GM21619 (cell line): Measurements from ENCODE around the gene BRS3.
"Not testable (repeated sequence)": the region's sequence is repeated elsewhere in the genome, so short reads cannot be mapped to it uniquely, and the experiment has no call there.

Source experiments
- ATAC-seq: cut with Tn5 transposase; IDR thresholded peaks from one replicate; pipeline ENCODE4 v1.9.1; 2021; ENCODE audit not compliant: unreplicated experiment

BRS3 gene

DNA sequence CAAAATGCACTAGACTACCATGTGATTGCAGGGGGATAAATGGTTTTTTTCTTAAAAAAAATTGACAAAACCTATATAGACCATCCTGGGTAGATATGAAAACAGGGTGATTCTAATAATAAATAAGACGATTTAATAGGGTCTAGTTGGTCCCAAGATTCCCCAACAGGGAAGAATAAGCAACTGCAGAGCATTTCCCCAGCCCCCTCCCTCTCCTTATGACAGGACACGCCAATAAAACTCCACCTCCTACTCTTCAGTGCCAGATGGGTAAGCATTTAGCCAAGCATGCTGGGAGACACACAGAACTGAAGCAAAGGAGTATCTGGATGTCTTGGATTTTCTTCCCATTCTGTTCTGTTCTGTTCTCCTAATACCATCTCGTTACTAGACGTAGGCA, at the start of gene BRS3:
Gene BRS3, plus strand, starts transcription at position 301 of the 400 bp plus-strand sequence. CDS start 168 bp downstream, outside the sequence.
- ATAC-seq, result no peak

DNA sequence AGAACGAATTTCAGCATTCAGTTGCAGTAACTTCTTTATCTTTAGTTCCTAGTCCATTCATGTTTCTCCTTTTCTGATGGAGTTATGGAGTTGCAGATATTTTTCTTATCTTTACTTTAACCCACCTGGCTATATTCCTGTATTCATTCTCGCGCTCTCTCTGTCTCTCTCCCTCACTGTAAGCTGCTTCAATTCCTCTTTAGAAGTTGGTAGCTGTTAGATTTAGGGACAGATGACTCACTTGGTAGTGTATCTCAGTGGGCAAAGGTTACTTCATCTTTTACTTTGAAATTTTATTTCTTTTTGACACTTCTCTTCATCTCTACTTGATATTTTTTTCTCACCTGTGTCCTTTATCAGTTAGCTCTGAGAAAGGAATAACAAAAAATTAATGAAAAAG, 49.6 kb upstream of the BRS3 start:
- no peak for ATAC-seq

DNA sequence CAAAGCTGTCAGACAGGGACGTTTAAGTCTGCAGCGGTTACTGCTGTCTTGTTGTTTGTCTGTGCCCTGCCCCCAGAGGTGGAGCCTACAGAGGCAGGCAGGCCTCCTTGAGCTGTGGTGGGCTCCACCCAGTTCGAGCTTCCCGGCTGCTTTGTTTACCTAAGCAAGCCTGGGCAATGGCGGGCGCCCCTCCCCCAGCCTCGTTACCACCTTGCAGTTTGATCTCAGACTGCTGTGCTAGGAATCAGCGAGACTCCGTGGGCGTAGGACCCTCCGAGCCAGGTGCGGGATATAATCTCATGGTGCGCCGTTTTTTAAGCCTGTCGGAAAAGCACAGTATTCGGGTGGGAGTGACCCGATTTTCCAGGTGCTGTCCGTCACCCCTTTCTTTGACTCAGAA, 42.1 kb upstream of the BRS3 start:
- not testable (repeated sequence) for ATAC-seq

DNA sequence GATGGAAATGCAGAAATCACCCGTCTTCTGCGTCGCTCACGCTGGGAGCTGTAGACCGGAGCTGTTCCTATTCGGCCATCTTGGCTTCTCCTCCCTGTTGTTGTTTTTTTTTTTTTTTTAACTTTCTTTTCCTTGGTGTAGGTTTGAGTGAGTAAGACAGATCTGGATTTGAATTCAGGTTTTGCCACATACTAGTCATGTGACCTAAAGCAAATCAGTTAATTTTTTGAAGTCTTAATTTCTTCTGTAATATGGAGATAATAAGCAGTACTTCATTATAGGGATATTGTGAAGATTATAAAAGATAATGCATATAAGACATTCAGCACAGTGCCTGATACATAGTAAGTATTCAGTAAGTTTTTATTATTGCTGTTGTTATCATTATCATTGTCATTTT, 41.5 kb upstream of the BRS3 start:
- ATAC-seq, result no peak

DNA sequence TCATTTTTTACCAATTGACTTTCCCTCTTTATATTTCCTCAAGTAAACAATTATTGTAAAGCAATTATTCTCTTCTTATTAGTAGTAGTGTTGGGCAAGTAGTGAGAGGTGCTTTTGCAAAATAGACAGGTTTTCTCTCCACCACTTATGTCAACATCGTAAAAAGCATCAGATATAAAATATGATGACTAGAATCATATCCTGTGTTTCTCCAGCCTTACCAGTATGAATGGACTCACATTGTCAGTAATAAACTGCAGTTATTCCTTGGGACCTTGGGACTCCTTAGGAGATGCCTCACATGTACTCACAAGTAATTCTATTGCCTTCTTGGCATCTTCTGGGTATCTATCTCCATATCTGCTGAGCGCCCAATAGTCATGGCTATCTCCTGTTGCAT, 40.4 kb upstream of the BRS3 start:
- ATAC-seq, result no peak

DNA sequence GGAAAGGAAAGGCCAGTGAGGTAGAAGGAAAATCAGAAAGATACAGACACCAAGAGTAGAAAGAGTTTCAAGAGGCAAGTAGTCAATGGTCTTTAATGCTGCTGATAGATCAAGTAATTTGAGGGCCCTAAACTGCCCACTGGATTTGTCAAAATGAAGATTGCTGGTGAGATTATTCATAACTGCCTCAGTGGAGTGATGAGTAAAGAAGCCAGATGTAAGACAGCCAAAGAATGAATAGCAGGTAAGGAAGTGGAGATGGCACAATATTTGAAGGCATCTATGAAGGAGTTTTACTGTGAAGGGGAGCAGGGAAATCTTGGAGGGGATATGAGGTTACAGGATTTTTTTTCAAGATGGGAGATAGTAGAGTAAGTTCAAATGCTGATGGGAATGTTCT, 39.8 kb upstream of the BRS3 start:
- no peak for ATAC-seq

DNA sequence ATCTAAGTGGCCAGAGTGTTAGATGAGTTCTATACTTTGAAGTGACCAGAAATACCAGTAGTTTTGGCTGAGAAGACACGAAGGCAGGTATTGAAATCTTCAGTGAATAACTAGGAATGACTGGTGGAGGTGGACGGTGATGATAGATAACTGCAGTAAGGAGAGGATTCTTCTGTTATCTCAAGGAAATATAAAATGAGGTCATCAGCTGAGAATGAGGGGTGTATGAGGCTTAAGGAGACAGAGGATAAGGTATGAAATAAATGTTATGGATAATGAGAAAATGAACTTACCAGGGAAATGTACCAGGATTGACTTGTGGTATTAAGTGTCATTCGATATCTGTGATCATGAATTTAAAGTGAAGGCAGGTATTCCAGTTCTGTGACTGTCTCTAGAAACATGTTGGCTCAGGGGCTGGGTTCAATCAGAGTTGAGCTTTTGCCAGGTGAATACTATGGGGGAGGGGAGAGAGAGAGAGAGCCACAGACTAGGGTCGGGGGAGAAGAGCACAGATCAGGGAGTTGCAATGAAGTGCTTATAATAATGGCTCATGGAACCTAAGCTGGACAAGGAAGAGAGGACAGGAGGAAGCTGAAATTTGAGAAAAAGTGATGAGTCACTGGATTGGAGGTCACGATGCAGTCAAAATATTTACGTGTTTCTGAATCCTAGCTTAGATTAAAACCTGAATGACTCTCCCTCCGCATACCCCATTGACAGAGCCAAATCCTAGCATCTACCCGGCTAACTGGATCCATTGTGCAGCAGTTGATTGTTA, 37.5 kb upstream of the BRS3 start:
- no peak for ATAC-seq

DNA sequence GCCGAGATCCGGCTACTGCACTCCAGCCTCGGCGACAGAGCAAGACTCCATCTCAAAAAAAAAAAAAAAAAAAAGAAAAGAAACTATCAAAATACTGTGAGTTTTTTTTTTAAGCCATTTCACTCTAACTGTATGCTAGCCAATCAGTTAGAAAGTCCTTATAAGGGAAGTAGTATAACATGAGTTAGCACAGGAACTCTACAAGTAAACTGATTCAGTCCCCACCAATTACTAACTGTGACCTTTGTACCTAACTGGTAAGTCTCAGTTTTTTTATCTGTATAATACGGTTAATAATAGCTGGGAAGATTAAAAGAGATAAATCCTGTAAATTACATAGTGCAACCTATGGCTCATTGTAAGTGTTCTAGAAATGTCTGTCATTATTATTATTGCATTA, 35.1 kb upstream of the BRS3 start:
- no peak for ATAC-seq

DNA sequence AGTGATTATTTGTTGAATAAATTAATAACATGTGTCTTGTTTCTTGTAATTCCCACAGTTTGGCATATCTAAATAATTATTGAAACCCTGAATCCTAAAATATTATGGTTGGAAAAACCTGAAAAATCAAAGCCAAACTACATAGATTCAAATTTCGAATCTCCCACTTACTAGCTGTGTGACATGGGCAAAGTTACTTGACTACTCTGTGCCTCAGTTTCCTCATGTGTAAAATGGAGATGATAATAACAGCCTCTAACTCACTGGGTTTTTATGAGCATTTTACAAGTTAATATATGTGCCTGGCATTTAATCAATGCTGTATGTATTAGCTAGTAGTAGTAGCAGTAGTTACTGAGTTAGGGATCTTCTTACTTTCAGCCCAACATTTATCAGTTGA, 34.6 kb upstream of the BRS3 start:
- no peak for ATAC-seq

DNA sequence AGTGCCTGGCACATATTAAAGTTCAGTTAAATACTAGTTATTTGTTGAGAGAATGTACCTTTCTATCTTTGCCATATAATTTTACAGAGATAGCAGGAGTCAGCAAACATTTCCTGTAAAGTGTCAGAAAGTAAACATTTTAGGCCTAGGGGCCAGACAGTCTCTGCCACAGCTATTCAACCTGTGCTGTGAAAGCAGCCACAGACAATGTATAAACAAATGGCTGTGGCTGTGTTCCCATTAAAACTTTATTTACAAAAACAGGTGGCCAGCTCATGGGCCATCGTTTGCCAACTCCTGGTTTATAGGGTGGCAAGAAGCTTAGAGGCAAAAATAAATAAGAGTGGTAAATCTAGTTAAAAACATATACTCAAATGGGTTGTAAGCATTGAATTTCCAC, 34.0 kb upstream of the BRS3 start:
- ATAC-seq, result no peak

DNA sequence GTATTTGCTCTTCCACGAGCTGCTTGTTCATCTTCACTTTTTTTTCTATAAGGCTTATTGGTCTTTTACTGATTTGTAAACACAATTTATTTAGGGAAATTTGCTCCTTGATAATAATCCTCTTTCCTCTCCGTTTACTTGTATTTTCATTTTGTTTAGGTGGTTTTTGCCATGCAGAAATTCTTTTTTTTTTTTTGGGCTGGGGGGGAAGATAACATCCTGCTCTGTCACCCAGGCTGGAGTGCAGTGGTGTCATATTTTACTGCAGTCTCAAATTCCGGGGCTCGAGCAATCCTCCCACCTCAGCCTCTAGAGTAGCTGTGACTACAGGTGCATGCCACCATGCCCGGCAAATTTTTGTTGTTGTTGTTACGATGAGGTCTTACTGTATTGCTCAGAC, 31.6 kb upstream of the BRS3 start:
- ATAC-seq, result no peak

DNA sequence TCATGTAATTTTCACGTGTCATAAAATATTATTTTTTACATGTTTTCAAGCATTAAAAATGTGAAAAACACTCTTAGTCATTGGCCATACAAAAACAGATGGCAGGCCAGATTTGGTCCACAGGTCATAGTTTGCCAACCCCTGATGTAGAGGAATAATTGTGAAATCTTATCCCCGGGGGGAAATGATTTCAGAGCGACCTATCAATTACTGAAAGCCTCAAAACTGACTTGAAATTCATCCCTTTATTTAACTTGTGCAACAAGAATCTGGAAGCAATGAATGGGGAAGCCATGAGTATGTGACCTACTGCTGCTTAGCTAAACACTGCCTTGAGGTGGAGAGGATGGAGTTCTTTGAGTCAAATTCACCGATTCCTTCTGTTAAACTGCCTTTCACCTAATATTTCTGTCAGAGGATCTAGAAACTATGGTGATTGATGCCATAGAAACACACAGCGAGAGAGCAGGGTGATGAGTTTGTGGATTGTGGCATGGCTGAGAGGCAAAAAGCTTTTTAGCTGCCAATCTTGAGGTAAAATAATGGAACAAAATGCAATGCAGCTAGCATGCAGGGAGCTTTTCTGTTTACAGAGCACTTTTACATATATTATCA, 30.3 kb upstream of the BRS3 start:
- ATAC-seq, result no peak

DNA sequence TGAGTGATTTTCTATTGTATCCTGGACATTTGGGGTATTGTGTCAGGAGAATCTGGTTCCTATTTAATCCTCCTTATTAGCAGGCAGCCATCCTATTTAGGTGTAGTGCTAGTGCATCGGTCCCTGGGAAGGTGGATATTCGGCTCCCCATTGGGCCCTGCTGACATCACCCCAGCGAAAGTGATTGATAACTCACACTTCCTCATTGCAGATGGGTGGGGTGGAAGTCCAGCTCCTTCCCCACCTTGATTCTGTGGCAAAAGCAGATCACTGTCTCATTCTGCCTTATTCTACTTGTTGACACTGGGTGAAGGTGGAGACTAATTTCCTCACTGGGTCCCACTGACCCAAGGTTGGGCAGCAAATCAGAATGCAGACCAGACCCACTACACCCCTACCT, 23.2 kb upstream of the BRS3 start:
- ATAC-seq, result no peak

DNA sequence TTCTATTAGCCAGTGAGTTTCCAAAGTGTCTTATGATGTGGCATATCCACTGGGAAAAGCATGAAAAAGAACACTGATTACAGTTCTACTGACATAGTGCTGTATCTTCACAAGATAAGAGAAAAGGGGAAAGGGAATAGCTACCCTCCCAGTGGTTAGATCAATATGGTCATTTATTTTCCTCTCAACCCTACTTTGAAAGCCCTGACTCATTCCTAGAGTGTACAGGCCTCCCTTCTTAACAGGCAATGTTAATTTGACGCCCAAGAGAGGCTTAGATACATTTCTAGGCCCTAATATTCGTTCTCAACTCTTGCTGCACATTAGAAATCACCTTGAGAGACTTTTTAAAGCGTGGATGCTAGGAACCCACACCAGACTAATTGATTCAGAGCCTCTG, 20.4 kb upstream of the BRS3 start:
- ATAC-seq, result no peak

DNA sequence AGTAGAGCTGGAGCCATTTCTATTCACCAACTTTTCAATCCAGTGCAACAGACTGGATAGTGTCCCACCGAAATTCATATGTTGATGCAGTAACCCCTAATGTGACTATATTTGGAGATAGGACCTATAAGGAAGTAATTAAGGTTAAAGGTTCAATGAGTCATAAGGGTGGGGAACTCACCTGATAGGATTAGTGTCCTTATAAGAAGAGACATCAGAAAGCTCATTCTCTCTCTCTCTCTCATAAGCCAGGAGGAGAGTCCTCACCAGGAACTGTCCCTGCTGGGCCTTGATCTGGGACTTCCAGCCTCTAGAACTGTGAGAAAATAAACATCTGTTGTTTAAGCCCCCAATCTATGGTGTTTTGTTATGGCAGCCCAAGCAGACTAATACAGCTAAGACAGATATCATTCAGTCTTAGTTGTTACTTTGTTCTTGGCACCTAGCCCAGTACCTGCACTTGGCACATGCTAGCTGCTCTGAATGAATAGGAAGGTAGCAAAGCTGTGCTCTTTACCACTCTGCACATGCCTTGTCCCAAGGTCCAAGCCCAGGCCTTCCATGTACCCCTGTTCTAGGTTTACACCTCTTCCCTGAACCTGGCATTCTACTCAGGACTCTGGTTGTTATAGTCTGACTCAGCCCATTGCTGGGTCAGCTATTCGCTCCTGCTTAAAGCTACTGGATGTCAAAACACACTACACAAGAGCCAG, 19.2 kb upstream of the BRS3 start:
- ATAC-seq, result no peak

DNA sequence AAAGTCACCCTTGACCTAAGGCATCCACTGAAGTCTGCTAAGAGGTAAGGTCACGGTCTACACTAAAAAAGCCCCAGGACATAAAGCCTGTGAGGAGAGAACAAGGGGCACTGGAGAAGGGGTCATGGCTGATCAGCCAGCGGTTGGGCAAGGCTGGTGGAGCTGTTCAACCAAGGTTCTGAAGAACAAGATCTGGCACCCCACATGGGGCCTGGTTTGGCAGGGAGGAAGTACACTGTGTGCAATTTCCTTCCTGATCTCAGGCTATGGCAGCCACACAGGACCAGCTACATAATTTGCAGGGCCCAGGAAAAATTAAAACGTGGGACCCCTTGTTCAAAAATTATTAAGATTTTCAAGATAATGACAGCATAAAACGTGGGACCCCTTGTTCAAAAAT, 14.1 kb upstream of the BRS3 start:
- ATAC-seq, result no peak

DNA sequence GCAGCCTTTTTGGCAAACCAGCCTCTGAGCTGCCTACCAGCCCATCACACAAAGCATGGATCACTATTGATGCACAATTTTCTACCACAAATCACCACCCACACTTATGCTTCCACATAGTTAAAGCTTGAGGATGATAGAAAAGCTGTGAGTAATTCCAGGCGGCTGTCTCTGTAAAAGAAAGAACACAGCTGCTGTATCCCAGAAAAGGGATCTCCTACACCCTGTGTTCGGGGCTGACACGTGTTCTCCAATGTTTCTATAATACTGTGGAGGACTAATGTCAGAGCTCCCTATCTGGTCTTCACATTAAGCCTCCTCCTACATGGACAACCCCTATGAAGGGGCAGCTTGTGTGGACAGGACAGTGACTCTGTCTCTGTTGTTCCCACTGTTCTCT, 12.5 kb upstream of the BRS3 start:
- ATAC-seq, result no peak

DNA sequence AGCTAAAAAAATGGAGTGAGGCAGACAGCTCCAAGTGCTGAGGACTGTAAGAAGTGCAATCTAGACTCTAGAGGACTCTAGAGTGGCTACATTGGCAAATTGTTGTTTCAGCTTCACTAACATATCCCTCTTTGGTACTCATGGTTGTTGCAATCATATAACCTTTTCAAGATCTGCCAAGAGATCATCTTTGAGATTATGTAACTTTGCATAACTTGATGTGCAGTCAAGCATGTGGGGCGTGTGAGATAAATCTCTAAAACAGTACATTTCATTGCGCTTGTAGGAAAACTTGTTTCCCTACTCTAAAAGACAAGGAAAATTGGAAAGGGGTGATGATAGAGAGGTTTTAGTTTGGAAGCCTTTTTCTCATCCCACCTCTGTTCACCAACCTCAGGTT, 11.2 kb upstream of the BRS3 start:
- no peak for ATAC-seq

DNA sequence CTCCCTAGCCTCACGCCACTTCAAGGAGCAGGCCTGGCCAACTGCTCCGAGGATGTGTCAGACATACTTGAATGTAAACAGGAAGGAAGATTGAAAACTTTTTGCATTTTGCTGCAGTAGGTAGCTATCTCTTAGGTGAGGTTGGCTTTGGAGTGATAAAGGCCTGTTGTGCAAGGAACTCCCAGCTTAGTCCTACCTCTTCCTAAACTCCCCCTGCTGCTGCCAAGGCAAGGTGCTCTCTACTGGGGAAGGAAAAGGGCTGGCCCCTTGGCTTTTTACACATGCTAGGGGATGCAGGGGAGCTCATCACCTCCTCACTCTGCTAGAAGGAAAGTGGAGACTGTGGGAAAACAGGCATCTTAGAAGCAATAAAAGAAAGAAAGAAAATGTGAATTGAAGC, 10.7 kb upstream of the BRS3 start:
- no peak for ATAC-seq

DNA sequence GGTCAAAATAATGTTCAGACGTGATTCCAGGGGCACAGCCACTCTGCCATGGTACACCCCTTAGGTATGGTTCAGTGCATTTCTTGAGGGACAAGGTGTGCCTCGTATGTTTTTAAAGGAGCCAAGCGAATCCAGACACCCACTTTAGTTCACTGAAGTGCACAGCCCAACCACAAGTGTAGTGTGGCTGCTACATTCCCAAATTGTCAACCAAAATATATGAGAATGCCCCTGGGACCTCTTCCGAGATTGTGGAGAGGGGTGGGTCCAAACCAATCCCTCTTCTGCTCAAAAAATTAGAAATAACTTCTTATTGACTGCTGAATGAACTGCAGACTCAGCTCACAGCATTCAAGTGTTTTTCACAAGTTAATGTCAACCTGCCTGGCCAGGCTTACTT, 7.4 kb upstream of the BRS3 start:
- ATAC-seq, result no peak

DNA sequence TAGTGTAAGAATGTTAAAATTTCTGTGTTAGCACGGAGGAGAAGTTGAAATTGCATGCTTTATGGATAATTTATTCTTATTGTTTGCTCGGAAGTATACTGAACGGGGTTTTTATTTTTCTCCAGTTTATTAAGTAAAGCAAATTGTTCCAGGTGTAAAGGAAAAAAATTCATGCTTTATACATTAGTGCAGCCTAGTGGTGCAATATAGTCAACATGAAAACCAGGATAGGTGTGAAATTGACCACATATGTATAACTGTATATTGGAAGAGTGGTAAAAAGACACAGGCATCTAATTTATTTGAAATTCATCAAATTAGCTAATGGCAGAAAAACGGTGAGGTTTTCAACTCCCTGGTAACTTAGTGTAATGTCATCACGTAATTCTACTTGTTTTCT, 959 bp downstream of the BRS3 start:
- no peak for ATAC-seq

DNA sequence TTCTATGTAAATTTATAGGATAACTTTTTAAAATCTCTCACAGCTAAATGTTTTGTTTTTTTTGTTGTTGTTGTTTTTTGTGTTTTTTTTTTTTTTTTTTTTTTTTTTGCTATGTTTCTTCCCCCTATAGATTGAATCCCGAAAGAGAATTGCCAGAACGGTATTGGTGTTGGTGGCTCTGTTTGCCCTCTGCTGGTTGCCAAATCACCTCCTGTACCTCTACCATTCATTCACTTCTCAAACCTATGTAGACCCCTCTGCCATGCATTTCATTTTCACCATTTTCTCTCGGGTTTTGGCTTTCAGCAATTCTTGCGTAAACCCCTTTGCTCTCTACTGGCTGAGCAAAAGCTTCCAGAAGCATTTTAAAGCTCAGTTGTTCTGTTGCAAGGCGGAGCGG, 4.1 kb downstream of the BRS3 start:
- no peak for ATAC-seq
